ENCODE results near the gene IL17B. TPM values are rescaled to one million over a fixed set of nuclear protein-coding genes. Genes with fewer than 3 reads are reported as not detected.

IL17B gene, protein sequence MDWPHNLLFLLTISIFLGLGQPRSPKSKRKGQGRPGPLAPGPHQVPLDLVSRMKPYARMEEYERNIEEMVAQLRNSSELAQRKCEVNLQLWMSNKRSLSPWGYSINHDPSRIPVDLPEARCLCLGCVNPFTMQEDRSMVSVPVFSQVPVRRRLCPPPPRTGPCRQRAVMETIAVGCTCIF
- total RNA-seq = 1 to 10 TPM in 3 of 4 donors, not detected in 1; 2.0 to 2.5 (median 2.1) TPM

GRCh38 chr5:149379177-149379761 is at the start of gene IL17B:
Gene IL17B (minus strand): TSS chr5:149379292. CDS start chr5:149379225, 67 bp downstream.
- H3K4me1 ChIP-seq = peaks cover 9 to 52% (median 19%) of the 10 kb centered on the region in 3 donors
- peak within 1 kb of the TSS; percentile 57 to 91 (median 78) for H3K27ac ChIP-seq
- no peaks in the 10 kb centered on the region for H3K36me3 ChIP-seq
- DNase-seq = no peak
- no peak within 1 kb of the TSS for H3K4me3 ChIP-seq
- 75 to 82% methylated on average over 4 to 14 of the region's 22 CpGs for WGBS, 2 donors
- H3K27me3 ChIP-seq = no peaks in the 10 kb centered on the region
- no peaks in the 10 kb centered on the region for H3K9me3 ChIP-seq
- intact Hi-C loops (cut with DNase I) = loop anchor here (10.0 kb wide), 1 partner anchor 186 kb away; no protein-coding TSS in a partner anchor
- TF ChIP-seq POLR2A (IDR thresholded peaks at IDR 0.05) = no peak
- TF ChIP-seq, protein P1, sequence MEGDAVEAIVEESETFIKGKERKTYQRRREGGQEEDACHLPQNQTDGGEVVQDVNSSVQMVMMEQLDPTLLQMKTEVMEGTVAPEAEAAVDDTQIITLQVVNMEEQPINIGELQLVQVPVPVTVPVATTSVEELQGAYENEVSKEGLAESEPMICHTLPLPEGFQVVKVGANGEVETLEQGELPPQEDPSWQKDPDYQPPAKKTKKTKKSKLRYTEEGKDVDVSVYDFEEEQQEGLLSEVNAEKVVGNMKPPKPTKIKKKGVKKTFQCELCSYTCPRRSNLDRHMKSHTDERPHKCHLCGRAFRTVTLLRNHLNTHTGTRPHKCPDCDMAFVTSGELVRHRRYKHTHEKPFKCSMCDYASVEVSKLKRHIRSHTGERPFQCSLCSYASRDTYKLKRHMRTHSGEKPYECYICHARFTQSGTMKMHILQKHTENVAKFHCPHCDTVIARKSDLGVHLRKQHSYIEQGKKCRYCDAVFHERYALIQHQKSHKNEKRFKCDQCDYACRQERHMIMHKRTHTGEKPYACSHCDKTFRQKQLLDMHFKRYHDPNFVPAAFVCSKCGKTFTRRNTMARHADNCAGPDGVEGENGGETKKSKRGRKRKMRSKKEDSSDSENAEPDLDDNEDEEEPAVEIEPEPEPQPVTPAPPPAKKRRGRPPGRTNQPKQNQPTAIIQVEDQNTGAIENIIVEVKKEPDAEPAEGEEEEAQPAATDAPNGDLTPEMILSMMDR (IDR thresholded peaks at IDR 0.05) = no peak

DNA sequence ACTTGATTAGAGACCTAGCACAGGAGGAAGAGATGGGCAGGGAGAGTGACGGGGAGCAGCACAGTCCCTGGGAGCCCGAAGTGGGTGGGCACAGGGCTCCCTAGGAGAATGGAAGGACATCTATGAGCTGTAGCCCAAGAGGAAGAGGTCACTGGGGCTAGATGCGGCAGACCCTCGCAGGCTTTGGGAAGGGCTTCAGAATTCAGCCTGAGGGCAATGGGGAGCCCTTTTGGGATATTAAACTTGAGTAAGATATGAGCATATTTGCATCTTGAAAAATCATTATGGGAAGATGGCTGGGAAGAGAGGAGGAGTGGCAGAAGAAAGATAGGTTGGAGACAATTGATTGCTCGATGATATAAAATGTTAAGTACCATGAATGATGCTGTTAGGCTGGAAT is 48.9 kb upstream of the IL17B start:
- no peak for DNase-seq
- H3K36me3 ChIP-seq = peaks cover 0 to 28% (median 0%) of the 10 kb centered on the region in 3 donors
- TF ChIP-seq, protein P1 (IDR thresholded peaks at IDR 0.05) = no peak
- no peak for TF ChIP-seq POLR2A (IDR thresholded peaks at IDR 0.05)
- H3K4me3 ChIP-seq = no peak overlapping the region
- intact Hi-C loops (cut with DNase I) = no loop called here
- H3K4me1 ChIP-seq = peaks cover 3 to 61% (median 25%) of the 10 kb centered on the region in 3 donors
- H3K27me3 ChIP-seq = no peaks in the 10 kb centered on the region
- 81 to 83% methylated on average over 5 of the region's 5 CpGs for WGBS, 2 donors
- H3K27ac ChIP-seq = peak overlapping the region in 2 of 4 donors; percentile 69 to 90
- no peaks in the 10 kb centered on the region for H3K9me3 ChIP-seq

- no peak for DNase-seq
- intact Hi-C loops (cut with DNase I) = no loop called here
- H3K27me3 ChIP-seq = no peaks in the 10 kb centered on the region
- TF ChIP-seq, protein P1 (IDR thresholded peaks at IDR 0.05) = no peak
- TF ChIP-seq POLR2A (IDR thresholded peaks at IDR 0.05) = no peak
- H3K9me3 ChIP-seq = no peaks in the 10 kb centered on the region
- no peak overlapping the region for H3K4me3 ChIP-seq
- H3K36me3 ChIP-seq = peaks cover 0 to 28% (median 0%) of the 10 kb centered on the region in 3 donors
- H3K27ac ChIP-seq = peak overlapping the region in 3 of 4 donors; percentile 63 to 90 (median 69)
- H3K4me1 ChIP-seq = peaks cover 9 to 68% (median 31%) of the 10 kb centered on the region in 3 donors
- WGBS, 2 donors = 61 to 82% methylated on average over 4 of the region's 4 CpGs
These were observed 48.3 kb upstream of the IL17B start for GRCh38 chr5:149427374-149427773.

DNA sequence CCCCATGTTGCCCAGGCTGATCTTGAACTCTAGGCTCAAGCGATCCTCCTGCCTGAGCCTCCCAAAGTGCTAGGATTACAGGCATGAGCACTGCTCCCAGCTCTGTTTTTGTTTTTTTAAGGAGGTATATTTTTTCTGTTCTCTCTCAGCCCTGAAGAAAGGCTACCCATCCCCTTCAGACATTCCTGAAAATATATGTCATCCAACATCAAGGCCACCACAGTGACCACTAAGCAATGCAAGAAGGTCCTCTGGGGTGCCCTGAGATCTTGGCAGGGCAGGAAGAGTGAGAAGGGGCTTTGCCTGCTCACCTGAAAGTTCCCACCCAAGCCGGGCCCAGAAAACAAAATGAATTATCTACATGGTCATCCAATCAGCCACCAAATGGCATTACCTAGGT is 47.8 kb upstream of the IL17B start:
- WGBS, 2 donors = 94 to 100% methylated on average over 2 of the region's 2 CpGs
- Histone ChIP-seq H3K4me3 (no peak overlapping the region), H3K27ac (peak overlapping the region in 3 of 4 donors; percentile 63 to 90 (median 69)), H3K36me3 (peaks cover 0 to 28% (median 0%) of the 10 kb centered on the region in 3 donors), H3K4me1 (peaks cover 12 to 72% (median 36%) of the 10 kb centered on the region in 3 donors), H3K27me3 (no peaks in the 10 kb centered on the region), H3K9me3 (no peaks in the 10 kb centered on the region)
- TF ChIP-seq, protein P1 (IDR thresholded peaks at IDR 0.05) = no peak
- no peak for TF ChIP-seq POLR2A (IDR thresholded peaks at IDR 0.05)
- no peak for DNase-seq
- intact Hi-C loops (cut with DNase I) = no loop called here

DNA sequence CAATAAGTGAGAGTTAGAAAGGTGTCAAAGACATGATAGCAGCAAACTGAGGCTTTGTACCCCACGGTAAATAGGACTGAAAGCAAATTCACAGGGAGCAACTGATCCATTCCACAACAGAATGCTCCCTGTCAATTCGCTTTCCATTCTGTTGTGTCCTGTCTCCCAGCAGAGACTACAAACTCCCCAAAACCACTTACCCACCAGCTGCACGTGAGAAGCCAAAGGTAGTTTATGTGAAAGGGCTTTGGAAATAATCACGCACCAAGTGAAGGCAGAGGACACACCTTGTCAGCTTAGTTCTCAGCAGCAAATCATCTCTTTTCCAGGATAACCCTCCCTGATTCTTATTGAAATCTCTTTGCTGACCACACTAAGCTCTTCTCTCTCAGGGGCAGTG is 46.6 kb upstream of the IL17B start:
- no peak overlapping the region for H3K4me3 ChIP-seq
- no peaks in the 10 kb centered on the region for H3K27me3 ChIP-seq
- peaks cover 12 to 78% (median 47%) of the 10 kb centered on the region in 3 donors for H3K4me1 ChIP-seq
- H3K9me3 ChIP-seq = no peaks in the 10 kb centered on the region
- peak overlapping the region in 3 of 4 donors; percentile 50 to 90 (median 78) for H3K27ac ChIP-seq
- TF ChIP-seq, protein P1 (IDR thresholded peaks at IDR 0.05) = no peak
- TF ChIP-seq POLR2A (IDR thresholded peaks at IDR 0.05) = no peak
- intact Hi-C loops (cut with DNase I) = no loop called here
- H3K36me3 ChIP-seq = peaks cover 0 to 36% (median 0%) of the 10 kb centered on the region in 3 donors
- 62 to 77% methylated on average over 4 of the region's 4 CpGs for WGBS, 2 donors
- DNase-seq = no peak

All from esophagus squamous epithelium (tissue), 5 donors.